Naive B cell (primary cell): Measurements from ENCODE around the gene TRAPPC1. TPM values are rescaled to one million over a fixed set of nuclear protein-coding genes. Genes with fewer than 3 reads are reported as not detected.

Source experiments
- ATAC-seq, 2 donors: fragments of 150-1000 bp; cut with Tn5 transposase; 2 replicates each; pipeline ENCODE4 v1.10.0; 2021; ENCODE audit warnings: low read depth in 2 of 2, mild to moderate bottlenecking in 2 of 2, moderate library complexity in 2 of 2
- DNase-seq: peaks from one replicate; pipeline ENCODE4 v3.0.0; 2022
- H3K27ac Mint-ChIP-seq, 6 donors: one replicate each; pipeline ENCODE4 v1.8.0; 2020 to 2022; ENCODE audit warnings: mild to moderate bottlenecking in 6 of 6, mixed read lengths in 6 of 6, moderate library complexity in 5 of 6, inconsistent platforms in 2 of 6
- H3K27me3 Mint-ChIP-seq, 3 donors: one replicate each; pipeline ENCODE4 v1.8.0; 2021 to 2022; ENCODE audit warnings: mixed read lengths in 3 of 3, mild to moderate bottlenecking in 1 of 3
- H3K36me3 Mint-ChIP-seq, 2 donors: one replicate each; pipeline ENCODE4 v1.8.0; 2020 to 2022; ENCODE audit warnings: mixed read lengths in 2 of 2, inconsistent platforms in 1 of 2, mild to moderate bottlenecking in 1 of 2
- H3K4me1 Mint-ChIP-seq, 3 donors: one replicate each; pipeline ENCODE4 v1.8.0; 2020 to 2022; ENCODE audit warnings: mixed read lengths in 3 of 3, inconsistent platforms in 1 of 3, mild to moderate bottlenecking in 1 of 3, moderate library complexity in 1 of 3
- H3K4me3 Mint-ChIP-seq, 8 donors: one replicate each; pipeline ENCODE4 v1.8.0; 2020 to 2022; ENCODE audit warnings: mild to moderate bottlenecking in 8 of 8, mixed read lengths in 8 of 8, moderate library complexity in 8 of 8, inconsistent platforms in 2 of 8
- H3K9me3 Mint-ChIP-seq, 7 donors: one replicate each; pipeline ENCODE4 v1.8.0; 2020 to 2022; ENCODE audit warnings: mixed read lengths in 7 of 7, mild to moderate bottlenecking in 5 of 7, inconsistent platforms in 2 of 7, moderate library complexity in 1 of 7
- polyA plus RNA-seq, 6 donors: library from polyadenylated mRNA; unstranded; fragments of 300-500 nt; fragmentation: Illumina TruSeq; gene quantifications; one replicate each; pipeline ENCODE4 v1.2.3, GENCODE V29; 2021; ENCODE audit warnings: low read depth in 6 of 6

Gene TRAPPC1, protein sequence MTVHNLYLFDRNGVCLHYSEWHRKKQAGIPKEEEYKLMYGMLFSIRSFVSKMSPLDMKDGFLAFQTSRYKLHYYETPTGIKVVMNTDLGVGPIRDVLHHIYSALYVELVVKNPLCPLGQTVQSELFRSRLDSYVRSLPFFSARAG
- polyA plus RNA-seq: 100 to 1,000 TPM; 202 to 349 (median 224) TPM

DNA sequence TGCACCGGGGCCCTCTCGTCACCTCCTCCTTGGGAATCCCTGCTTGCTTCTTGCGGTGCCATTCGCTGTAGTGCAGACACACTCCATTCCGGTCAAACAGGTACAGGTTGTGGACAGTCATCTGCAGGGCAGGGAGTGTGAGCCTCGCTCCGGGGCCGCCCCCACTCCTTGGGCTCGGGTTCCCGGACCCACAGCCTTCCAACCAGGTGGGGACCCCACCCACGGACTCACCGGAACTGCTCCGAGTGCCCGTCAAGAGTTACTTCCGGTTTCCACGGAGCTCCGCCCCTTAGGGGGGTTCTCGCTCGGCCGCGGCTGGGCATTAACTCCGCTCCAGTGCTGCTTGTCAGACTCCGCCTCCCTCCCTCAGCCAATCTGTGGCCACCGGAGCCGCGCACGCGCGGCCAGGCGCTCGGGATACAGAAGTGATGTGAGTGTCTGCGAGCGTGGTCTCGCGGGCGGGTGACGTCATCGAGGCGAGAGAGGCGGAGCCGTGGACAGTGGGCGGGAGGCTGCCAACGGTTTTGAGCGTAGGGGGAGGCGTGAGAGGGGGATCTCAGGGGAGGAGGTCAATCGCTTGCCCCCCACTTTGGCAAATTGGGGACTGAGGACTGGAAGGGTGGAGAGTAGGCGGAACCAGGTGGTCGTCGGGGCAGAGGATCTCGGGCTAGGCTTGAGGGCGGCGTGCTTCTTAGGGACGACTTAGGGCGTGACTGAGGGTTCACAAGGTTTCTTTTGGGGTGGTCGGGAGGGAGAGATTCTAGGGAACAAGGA is at the start of gene TRAPPC1, which contains the start of gene CNTROB:
Gene TRAPPC1 (minus strand): TSS at position 238 of the 774 bp plus-strand sequence. CDS start 117 bp downstream, at position 121.
Gene CNTROB (plus strand): TSS at position 498 of the 774 bp plus-strand sequence. CDS start 874 bp downstream, outside the sequence.
- Mint-ChIP-seq H3K36me3 (peaks cover 3 to 9% of the 10 kb centered on the region in 2 donors), H3K4me1 (peaks cover 36 to 46% (median 38%) of the 10 kb centered on the region in 3 donors), H3K27me3 (no peaks in the 10 kb centered on the region), H3K27ac (peak within 1 kb of the TSS; percentile 92 to 99 (median 98)), H3K9me3 (no peaks in the 10 kb centered on the region), H3K4me3 (peak within 1 kb of the TSS; percentile 86 to 100 (median 96))
- DNase-seq (peak; percentile 100), ATAC-seq (peak; percentile 95)

DNA sequence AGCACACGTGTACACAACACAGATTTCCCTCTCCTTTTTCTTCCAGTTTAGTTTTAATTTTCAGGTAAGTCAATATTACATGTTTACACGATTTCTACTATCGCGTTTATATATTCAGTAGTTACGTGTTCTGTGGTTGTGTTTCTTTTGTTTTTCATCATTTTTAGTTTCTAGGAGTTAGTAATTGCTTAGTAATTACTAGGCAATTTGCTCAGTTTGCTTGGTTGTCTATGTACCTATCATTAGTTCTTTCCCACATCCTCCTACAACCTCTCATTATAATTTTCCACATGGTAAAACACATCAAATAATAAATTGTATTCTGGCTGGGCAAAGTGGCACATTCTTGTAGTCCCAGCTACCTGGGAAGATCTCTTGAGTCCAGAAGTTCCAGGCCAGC is 46.1 kb upstream of the TRAPPC1 start:
- peaks cover 10 to 40% (median 25%) of the 10 kb centered on the region in 7 donors for H3K9me3 Mint-ChIP-seq
- no peak for ATAC-seq
- H3K4me1 Mint-ChIP-seq: no peaks in the 10 kb centered on the region

DNA sequence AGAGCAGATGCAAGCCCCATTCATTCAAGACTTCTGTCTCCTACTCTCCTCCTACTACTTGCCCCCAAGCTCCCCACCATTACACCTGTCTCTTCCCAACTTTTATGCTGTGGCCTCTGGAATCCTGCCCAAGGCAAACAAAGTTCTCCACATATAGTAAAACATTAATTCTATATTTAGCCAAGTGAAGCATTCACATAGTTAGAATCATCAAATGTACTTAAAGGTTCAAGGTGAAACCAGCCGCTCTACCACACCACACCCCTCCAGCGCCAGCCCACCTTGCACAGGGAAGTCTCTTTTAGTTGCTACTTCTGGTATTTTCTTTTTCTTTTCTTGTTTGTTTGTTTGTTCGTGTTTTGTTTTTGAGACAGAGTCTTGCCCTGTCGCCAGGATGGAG is 45.3 kb upstream of the TRAPPC1 start:
- peak overlapping the region in 1 of 8 donors; percentile 22 for H3K4me3 Mint-ChIP-seq
- H3K36me3 Mint-ChIP-seq: peaks cover 9 to 26% of the 10 kb centered on the region in 2 donors
- H3K9me3 Mint-ChIP-seq: peaks cover 10 to 40% (median 25%) of the 10 kb centered on the region in 7 donors
- no peak for ATAC-seq
- peaks cover 14 to 52% (median 33%) of the 10 kb centered on the region in 3 donors for H3K27me3 Mint-ChIP-seq
- no peak for DNase-seq
- no peaks in the 10 kb centered on the region for H3K4me1 Mint-ChIP-seq
- no peak overlapping the region for H3K27ac Mint-ChIP-seq

More for the DNA sequence above, 46.1 kb upstream of the TRAPPC1 start:
- Mint-ChIP-seq H3K27ac (no peak overlapping the region), H3K27me3 (peaks cover 22 to 52% (median 31%) of the 10 kb centered on the region in 3 donors), H3K4me3 (no peak overlapping the region), H3K36me3 (peaks cover 9 to 26% of the 10 kb centered on the region in 2 donors)
- no peak for DNase-seq

DNA sequence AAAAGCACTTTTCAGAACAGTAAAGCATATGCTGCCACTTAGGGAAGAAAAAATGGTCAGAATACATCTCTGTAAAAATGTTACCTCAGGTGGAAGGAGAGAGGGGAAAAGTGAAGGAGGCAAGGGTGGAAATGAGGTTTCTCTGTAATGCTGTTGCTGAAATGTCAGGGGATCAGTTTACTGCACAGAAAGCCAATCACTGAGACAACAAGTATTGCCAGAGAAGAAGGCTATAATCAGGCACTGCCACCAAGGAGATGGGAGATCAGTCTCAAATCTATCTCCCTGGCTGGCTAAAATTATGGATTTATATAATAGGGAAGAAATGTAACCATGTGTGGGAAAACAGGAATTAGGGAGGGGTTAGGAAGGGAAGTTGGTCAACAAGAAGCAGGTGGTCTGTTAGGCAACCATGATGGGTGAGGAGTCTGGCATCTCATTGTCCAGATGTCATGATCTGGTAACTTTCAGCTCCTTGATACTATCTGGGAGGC is 42.9 kb upstream of the TRAPPC1 start:
- Mint-ChIP-seq H3K9me3 (peaks cover 10 to 40% (median 25%) of the 10 kb centered on the region in 7 donors), H3K4me1 (no peaks in the 10 kb centered on the region), H3K4me3 (no peak overlapping the region), H3K27me3 (peaks cover 7 to 48% (median 32%) of the 10 kb centered on the region in 3 donors), H3K36me3 (peaks cover 9 to 26% of the 10 kb centered on the region in 2 donors), H3K27ac (no peak overlapping the region)
- DNase-seq: no peak
- no peak for ATAC-seq

DNA sequence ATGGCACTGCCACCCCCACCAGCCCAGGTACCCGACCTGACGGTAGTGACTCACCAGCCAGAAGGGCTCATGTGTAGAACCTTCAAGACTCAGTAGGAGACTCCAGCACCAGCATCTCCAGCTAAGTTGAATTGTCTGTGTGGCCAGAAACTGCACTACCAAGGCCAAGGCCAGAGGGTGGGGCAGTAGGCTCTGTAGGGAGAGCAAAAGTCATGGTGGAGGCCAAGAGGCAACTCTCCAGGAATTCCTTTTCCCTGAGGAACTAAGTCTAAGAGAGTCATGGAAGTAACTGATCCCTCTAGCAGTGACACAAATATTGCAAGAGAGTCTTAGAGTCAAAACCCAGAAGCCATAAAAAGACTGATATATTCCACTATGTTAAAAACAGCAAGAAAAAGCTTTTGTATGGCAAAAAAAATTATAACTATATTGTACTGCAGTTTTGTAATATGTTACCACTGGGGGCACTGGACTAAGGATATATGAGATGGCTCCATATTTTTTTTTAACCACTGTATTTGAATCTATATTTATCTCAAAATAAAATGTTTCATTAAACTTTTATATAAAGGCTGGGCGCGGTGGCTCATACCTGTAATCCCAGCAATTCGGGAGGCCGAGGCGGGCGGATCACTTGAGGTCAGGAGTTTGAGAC is 40.5 kb upstream of the TRAPPC1 start:
- no peak overlapping the region for H3K27ac Mint-ChIP-seq
- ATAC-seq (no peak), DNase-seq (no peak)
- no peak overlapping the region for H3K4me3 Mint-ChIP-seq
- no peaks in the 10 kb centered on the region for H3K4me1 Mint-ChIP-seq
- H3K9me3 Mint-ChIP-seq: peaks cover 10 to 34% (median 23%) of the 10 kb centered on the region in 7 donors
- peaks cover 9 to 26% of the 10 kb centered on the region in 2 donors for H3K36me3 Mint-ChIP-seq
- H3K27me3 Mint-ChIP-seq: peaks cover 3 to 46% (median 24%) of the 10 kb centered on the region in 3 donors

DNA sequence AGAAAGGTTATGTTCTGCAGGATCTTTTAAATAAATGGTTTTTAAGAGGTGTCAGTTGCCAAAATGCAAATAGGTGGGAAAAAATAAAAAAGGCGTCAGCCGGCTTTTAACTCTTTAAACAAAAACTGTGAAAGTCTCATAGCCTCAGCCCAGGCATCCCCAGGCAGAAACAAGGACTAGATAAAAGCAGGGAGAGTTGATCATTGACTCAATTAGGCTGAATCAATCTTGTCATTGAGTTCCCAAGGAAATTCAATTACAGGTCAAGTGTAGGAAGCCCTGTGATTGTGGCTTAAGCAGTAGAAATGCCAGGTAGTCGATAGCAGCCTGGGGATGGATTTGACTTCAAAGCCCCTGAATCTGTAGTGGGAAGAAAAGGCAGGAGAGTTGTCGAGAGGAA is 39.9 kb upstream of the TRAPPC1 start:
- DNase-seq (no peak), ATAC-seq (no peak)
- Mint-ChIP-seq H3K27ac (peak overlapping the region in 1 of 6 donors; percentile 49), H3K27me3 (peaks cover 3 to 40% (median 18%) of the 10 kb centered on the region in 3 donors), H3K9me3 (peaks cover 10 to 30% (median 21%) of the 10 kb centered on the region in 7 donors), H3K4me1 (no peaks in the 10 kb centered on the region), H3K4me3 (no peak overlapping the region), H3K36me3 (peaks cover 9 to 20% of the 10 kb centered on the region in 2 donors)

DNA sequence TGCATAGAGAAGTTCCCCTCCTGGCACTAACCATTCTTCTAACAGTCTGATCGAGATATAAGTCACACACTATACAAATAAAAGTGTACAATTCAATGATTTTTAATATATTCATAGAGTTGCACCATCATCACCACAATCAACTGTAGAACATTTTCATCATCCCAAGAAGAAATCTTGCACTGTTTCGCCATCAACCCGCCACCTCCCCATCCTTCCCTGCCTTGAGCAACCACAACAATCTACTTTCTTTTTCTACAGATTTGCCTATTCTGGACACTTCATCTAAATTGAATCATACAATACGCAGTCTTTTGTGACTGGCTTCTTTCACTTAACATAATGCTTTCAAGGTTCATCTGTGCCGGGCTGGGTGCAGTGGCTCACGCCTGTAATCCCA is 37.7 kb upstream of the TRAPPC1 start:
- peaks cover 2 to 3% of the 10 kb centered on the region in 2 donors for H3K36me3 Mint-ChIP-seq
- ATAC-seq (no peak), DNase-seq (no peak)
- H3K9me3 Mint-ChIP-seq: peaks cover 2 to 10% (median 4%) of the 10 kb centered on the region in 7 donors
- H3K4me1 Mint-ChIP-seq: no peaks in the 10 kb centered on the region
- peak overlapping the region in 1 of 8 donors; percentile 36 for H3K4me3 Mint-ChIP-seq
- peaks cover 3 to 28% (median 12%) of the 10 kb centered on the region in 3 donors for H3K27me3 Mint-ChIP-seq
- peak overlapping the region in 2 of 6 donors; percentile 29 to 64 for H3K27ac Mint-ChIP-seq

DNA sequence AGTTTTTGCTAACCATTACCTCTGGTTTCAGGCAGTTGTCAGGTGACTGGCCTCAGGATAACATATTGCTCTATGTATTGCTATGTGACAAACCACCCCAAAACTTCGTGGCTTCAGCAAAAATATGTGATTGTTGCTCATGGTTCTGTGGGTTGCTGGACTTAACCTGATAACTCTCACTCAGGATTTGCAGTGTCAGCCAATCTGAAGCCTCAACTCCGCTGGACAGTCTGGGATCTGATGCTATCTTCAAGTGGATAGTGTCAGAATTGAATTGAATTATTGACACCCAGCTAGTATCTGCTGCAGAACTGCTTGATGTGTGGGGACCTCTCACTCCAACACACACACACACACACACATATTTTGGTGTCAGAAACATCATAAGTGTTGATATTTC is 36.0 kb upstream of the TRAPPC1 start:
- H3K27ac Mint-ChIP-seq: no peak overlapping the region
- H3K9me3 Mint-ChIP-seq: no peaks in the 10 kb centered on the region
- H3K4me1 Mint-ChIP-seq: no peaks in the 10 kb centered on the region
- ATAC-seq (no peak), DNase-seq (no peak)
- no peak overlapping the region for H3K4me3 Mint-ChIP-seq
- no peaks in the 10 kb centered on the region for H3K36me3 Mint-ChIP-seq
- peaks cover 3 to 14% (median 9%) of the 10 kb centered on the region in 3 donors for H3K27me3 Mint-ChIP-seq

DNA sequence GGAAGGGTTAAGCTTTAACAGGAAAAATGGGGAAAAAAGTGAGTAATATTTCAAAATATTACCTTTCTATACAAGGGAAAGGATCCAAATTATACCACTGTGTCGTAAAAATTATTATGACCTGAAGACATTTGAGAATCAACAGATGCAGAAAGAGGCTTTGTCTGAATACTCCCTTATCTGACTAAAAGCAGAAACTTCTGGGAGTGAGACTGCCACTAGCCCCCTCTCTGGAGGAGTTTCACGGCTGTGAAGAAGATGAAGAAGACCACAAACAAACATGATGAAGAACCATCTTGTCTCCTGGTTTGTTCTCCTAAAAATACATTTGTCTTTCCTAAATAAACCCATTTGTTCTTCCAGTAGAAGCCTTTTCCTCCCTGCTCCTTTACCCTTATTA is 29.7 kb upstream of the TRAPPC1 start:
- no peak for DNase-seq
- H3K4me3 Mint-ChIP-seq: no peak overlapping the region
- ATAC-seq: no peak
- H3K9me3 Mint-ChIP-seq: no peaks in the 10 kb centered on the region
- no peak overlapping the region for H3K27ac Mint-ChIP-seq
- no peaks in the 10 kb centered on the region for H3K4me1 Mint-ChIP-seq
- H3K36me3 Mint-ChIP-seq: no peaks in the 10 kb centered on the region
- peaks cover 6 to 22% (median 16%) of the 10 kb centered on the region in 3 donors for H3K27me3 Mint-ChIP-seq

DNA sequence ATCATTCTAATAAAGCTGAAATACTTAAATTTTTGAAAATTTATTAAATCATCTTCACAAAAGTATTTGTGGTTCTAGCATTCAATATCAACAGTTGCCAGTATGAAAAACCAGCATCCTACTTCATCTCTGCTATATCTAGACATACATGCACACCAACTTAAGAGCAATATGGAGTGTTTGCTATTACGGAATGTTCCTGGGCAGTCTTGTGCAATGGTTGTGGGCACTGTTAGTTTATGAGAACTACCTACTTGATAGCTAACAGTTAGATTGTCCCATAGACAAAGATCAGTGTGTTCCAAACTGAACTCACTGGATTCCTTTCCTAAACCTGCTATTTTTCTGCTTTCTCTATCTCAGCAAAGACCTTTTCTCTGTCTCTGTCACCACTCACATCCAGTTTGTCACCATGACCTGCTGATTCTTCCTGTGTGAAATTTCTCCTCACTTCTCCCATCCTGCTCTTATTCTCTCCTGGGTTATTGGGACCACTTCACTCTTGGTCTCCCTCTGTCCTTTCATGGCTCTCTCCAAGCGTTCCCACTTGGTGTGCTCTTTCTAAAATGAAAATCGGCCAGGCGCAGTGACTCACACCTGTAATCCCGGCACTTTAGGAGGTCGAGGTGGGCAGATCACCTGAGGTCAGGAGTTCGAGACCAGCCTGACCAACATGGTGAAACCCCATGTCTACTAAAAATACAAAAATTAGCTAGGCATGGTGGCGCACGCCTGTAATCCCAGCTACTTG is 27.9 kb upstream of the TRAPPC1 start:
- ATAC-seq (no peak), DNase-seq (no peak)
- no peaks in the 10 kb centered on the region for H3K9me3 Mint-ChIP-seq
- no peak overlapping the region for H3K4me3 Mint-ChIP-seq
- H3K36me3 Mint-ChIP-seq: no peaks in the 10 kb centered on the region
- peaks cover 6 to 22% (median 16%) of the 10 kb centered on the region in 3 donors for H3K27me3 Mint-ChIP-seq
- no peaks in the 10 kb centered on the region for H3K4me1 Mint-ChIP-seq
- peak overlapping the region in 1 of 6 donors; percentile 50 for H3K27ac Mint-ChIP-seq

DNA sequence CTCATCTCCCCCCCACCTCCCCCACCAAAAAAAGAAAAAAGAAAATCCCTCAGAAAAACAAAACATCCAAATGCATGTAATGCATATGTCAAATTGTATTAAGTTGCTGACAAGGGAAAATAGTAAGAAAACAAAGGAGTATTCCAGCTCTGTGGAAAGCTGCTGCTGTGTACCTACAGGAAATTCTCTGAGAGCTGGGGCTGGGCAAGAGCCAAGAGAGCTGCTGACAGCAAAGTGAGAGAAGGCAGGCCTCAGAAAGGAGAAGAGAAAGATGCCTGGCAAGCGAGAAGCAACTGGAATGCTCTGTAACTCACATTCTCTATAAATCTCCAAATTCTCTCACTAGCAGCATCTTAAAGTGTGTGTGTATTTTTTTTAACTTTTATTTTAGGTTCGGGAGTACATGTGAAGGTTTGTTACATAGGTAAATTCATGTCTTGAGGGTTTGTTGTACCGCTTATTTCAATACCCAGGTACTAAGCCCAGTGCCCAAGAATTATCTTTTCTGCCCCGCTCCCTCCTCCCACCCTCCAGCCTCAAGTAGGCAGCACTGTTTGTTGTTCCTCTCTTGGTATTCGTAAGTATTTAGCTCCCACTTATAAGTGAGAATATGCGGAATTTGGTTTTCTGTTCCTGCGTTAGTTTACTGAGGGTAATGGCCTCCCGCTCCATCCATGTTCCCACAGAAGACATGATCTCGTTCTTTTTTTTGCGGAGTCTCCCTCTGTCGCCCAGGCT is 24.7 kb upstream of the TRAPPC1 start:
- Mint-ChIP-seq H3K9me3 (no peaks in the 10 kb centered on the region), H3K27me3 (peaks cover 0 to 16% (median 16%) of the 10 kb centered on the region in 3 donors), H3K4me1 (peaks cover 0 to 9% (median 3%) of the 10 kb centered on the region in 3 donors), H3K27ac (no peak overlapping the region), H3K4me3 (no peak overlapping the region), H3K36me3 (no peaks in the 10 kb centered on the region)
- ATAC-seq (no peak), DNase-seq (no peak)
